ENCODE data around the gene NXNL1.

Gene NXNL1

GRCh38 chr19:17455308-17456123 lies 5.2 kb downstream of the NXNL1 start:
- no peak for DNase-seq (ENCODE audit: low read depth in 2 of 2)

GRCh38 chr19:17454576-17455071 lies 6.1 kb downstream of the NXNL1 start:
- no peak for DNase-seq (ENCODE audit: low read depth in 2 of 2)

GRCh38 chr19:17451820-17452219 lies 8.9 kb downstream of the NXNL1 start:
- DNase-seq (ENCODE audit: low read depth in 2 of 2), result no peak

GRCh38 chr19:17450264-17451075 lies 10.3 kb downstream of the NXNL1 start:
- DNase-seq (ENCODE audit: low read depth in 2 of 2), result peak; percentile 22 to 36

- DNase-seq (ENCODE audit: low read depth in 2 of 2), result peak in 1 of 2 donors; percentile 52
Observed at GRCh38 chr19:17448131-17448967, 12.4 kb downstream of the NXNL1 start, which contains the start of gene TMEM221. Gene TMEM221, minus strand, starts transcription at chr19:17448668. Its CDS starts 206 bp downstream, at chr19:17448462.

GRCh38 chr19:17447704-17448130 lies 13.0 kb downstream of the NXNL1 start:
- no peak for DNase-seq (ENCODE audit: low read depth in 2 of 2)

GRCh38 chr19:17445526-17446165 lies 15.1 kb downstream of the NXNL1 start:
- no peak for DNase-seq (ENCODE audit: low read depth in 2 of 2)

- no peak for DNase-seq (ENCODE audit: low read depth in 2 of 2)
Observed at GRCh38 chr19:17441241-17442021, 19.3 kb downstream of the NXNL1 start.

- no peak for DNase-seq (ENCODE audit: low read depth in 2 of 2)
Observed at GRCh38 chr19:17436874-17437267, 23.9 kb downstream of the NXNL1 start.

- no peak for DNase-seq (ENCODE audit: low read depth in 2 of 2)
Observed at GRCh38 chr19:17436094-17436873, 24.4 kb downstream of the NXNL1 start.

- DNase-seq (ENCODE audit: low read depth in 2 of 2), result no peak
Observed at GRCh38 chr19:17435218-17435617, 25.5 kb downstream of the NXNL1 start.

GRCh38 chr19:17431417-17431816 lies 29.3 kb downstream of the NXNL1 start:
- no peak for DNase-seq (ENCODE audit: low read depth in 2 of 2)

GRCh38 chr19:17429641-17430113 lies 31.0 kb downstream of the NXNL1 start:
- no peak for DNase-seq (ENCODE audit: low read depth in 2 of 2)

GRCh38 chr19:17424743-17425365 lies 35.9 kb downstream of the NXNL1 start:
- DNase-seq (ENCODE audit: low read depth in 2 of 2), result no peak

- DNase-seq (ENCODE audit: low read depth in 2 of 2), result no peak
Observed at GRCh38 chr19:17423429-17424208, 37.1 kb downstream of the NXNL1 start.

GRCh38 chr19:17421942-17422341 lies 38.8 kb downstream of the NXNL1 start:
- DNase-seq (ENCODE audit: low read depth in 2 of 2), result no peak

- DNase-seq (ENCODE audit: low read depth in 2 of 2), result no peak
Observed at GRCh38 chr19:17420475-17420924, 40.2 kb downstream of the NXNL1 start.
